ENCODE measurements around the gene INA. TPM values are rescaled to one million over a fixed set of nuclear protein-coding genes. Genes with fewer than 3 reads are reported as not detected.

INA gene
- polyA plus RNA-seq, 3 donors, result not detected

GRCh38 chr10:103280031-103280430, 3.1 kb downstream of the INA start:
- Mint-ChIP-seq H3K4me1 (peaks cover 36% of the 10 kb centered on the region), H3K9me3 (peaks cover 0 to 28% (median 9%) of the 10 kb centered on the region in 7 donors), H3K27ac (no peak overlapping the region), H3K4me3 (peak overlapping the region in 1 of 2 donors; percentile 30), H3K36me3 (peaks cover 0 to 8% of the 10 kb centered on the region in 2 donors), H3K27me3 (ENCODE audit: low read depth in 3 of 3) (peaks cover 62 to 68% (median 68%) of the 10 kb centered on the region in 3 donors)
- Histone ChIP-seq H3K9ac (ENCODE audit: insufficient read depth, low read length, poor library complexity, severe bottlenecking) (no peak overlapping the region), H3K27ac (ENCODE audit: low read depth in 1 of 2, low read length in 2 of 2) (no peak overlapping the region), H3K79me2 (ENCODE audit: insufficient read depth, low read length) (no peaks in the 10 kb centered on the region), H3K4me1 (ENCODE audit: control insufficient read depth in 1 of 2, insufficient read depth in 2 of 2, low read length in 2 of 2) (peaks cover 23 to 37% of the 10 kb centered on the region in 2 donors), H3K27me3 (ENCODE audit: control insufficient read depth in 2 of 2, insufficient read depth in 2 of 2, low read length in 2 of 2) (peaks cover 63 to 67% of the 10 kb centered on the region in 2 donors), H4K20me1 (ENCODE audit: insufficient read depth, low read length) (no peaks in the 10 kb centered on the region), H3K4me3 (replicated peaks in 1 of 3; ENCODE audit: low read depth in 2 of 3, low read length in 3 of 3) (no peak overlapping the region), H3K9me3 (replicated peaks in 1 of 2; ENCODE audit: control insufficient read depth in 1 of 2, insufficient read depth in 1 of 2, low read length in 2 of 2) (peaks cover 7 to 25% of the 10 kb centered on the region in 2 donors), H2AFZ (ENCODE audit: insufficient read depth, low read depth, low read length, poor library complexity, severe bottlenecking) (no peak overlapping the region), H3K36me3 (replicated peaks in 1 of 2; ENCODE audit: control insufficient read depth in 1 of 2, insufficient read depth in 2 of 2, low read length in 2 of 2) (no peaks in the 10 kb centered on the region), H3K4me2 (replicated peaks; ENCODE audit: extremely low read depth, low read length, poor library complexity, severe bottlenecking) (no peak overlapping the region)
- no peak for TF ChIP-seq CTCF (IDR thresholded peaks at IDR 0.05)
- intact Hi-C loops (cut with micrococcal nuclease), result no loop called here
- WGBS (ENCODE audit: insufficient coverage), result 83% methylated on average over 1 of the region's 3 CpGs
- DNase-seq, result no peak

DNA sequence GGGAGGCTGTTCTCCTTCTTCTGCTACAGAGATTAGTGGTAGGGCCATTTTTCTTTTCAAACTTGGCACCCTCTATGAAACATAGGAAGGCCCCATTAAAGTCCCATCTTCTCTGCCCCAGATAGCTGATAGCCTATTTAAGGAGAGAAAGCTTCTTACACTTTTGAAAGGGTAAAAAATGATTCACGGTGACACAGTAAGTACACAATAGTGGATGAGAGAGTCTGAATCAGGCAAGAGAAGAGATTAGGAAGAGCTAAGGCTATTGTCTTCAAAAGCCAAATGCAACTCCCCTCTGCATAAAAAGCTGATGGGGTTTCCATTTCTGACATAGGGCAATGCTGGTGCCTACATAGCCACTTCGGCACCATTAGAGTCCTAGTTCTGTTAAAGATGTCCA, 3.6 kb downstream of the INA start:
- no peaks in the 10 kb centered on the region for H3K79me2 ChIP-seq (ENCODE audit: insufficient read depth, low read length)
- intact Hi-C loops (cut with micrococcal nuclease), result no loop called here
- no peaks in the 10 kb centered on the region for H3K36me3 ChIP-seq (replicated peaks in 1 of 2; ENCODE audit: control insufficient read depth in 1 of 2, insufficient read depth in 2 of 2, low read length in 2 of 2)
- H3K4me1 ChIP-seq (ENCODE audit: control insufficient read depth in 1 of 2, insufficient read depth in 2 of 2, low read length in 2 of 2), result peaks cover 23 to 37% of the 10 kb centered on the region in 2 donors
- no CpG with 5 or more reads among the region's 2 CpGs for WGBS (ENCODE audit: insufficient coverage)
- Mint-ChIP-seq H3K36me3 (peaks cover 0 to 8% of the 10 kb centered on the region in 2 donors), H3K9me3 (peaks cover 0 to 25% (median 9%) of the 10 kb centered on the region in 7 donors), H3K27ac (no peak overlapping the region), H3K4me3 (peak overlapping the region in 1 of 2 donors; percentile 30), H3K27me3 (ENCODE audit: low read depth in 3 of 3) (peaks cover 57 to 66% (median 66%) of the 10 kb centered on the region in 3 donors), H3K4me1 (peaks cover 36% of the 10 kb centered on the region)
- no peaks in the 10 kb centered on the region for H4K20me1 ChIP-seq (ENCODE audit: insufficient read depth, low read length)
- no peak overlapping the region for H3K4me2 ChIP-seq (replicated peaks; ENCODE audit: extremely low read depth, low read length, poor library complexity, severe bottlenecking)
- no peak overlapping the region for H3K4me3 ChIP-seq (replicated peaks in 1 of 3; ENCODE audit: low read depth in 2 of 3, low read length in 3 of 3)
- TF ChIP-seq CTCF (IDR thresholded peaks at IDR 0.05), result no peak
- H3K27me3 ChIP-seq (ENCODE audit: control insufficient read depth in 2 of 2, insufficient read depth in 2 of 2, low read length in 2 of 2), result peaks cover 59 to 63% of the 10 kb centered on the region in 2 donors
- H3K9ac ChIP-seq (ENCODE audit: insufficient read depth, low read length, poor library complexity, severe bottlenecking), result no peak overlapping the region
- peaks cover 7 to 25% of the 10 kb centered on the region in 2 donors for H3K9me3 ChIP-seq (replicated peaks in 1 of 2; ENCODE audit: control insufficient read depth in 1 of 2, insufficient read depth in 1 of 2, low read length in 2 of 2)
- no peak overlapping the region for H2AFZ ChIP-seq (ENCODE audit: insufficient read depth, low read depth, low read length, poor library complexity, severe bottlenecking)
- no peak overlapping the region for H3K27ac ChIP-seq (ENCODE audit: low read depth in 1 of 2, low read length in 2 of 2)
- no peak for DNase-seq
